Fibroblast of the aortic adventitia (primary cell): ENCODE measurements around the gene ADAMTSL1. TPM values are rescaled to one million over a fixed set of nuclear protein-coding genes. Genes with fewer than 3 reads are reported as not detected.

ENCODE experiments used
- DNase-seq: peaks from one replicate; pipeline ENCODE4 v3.0.0-alpha.2; 2010; ENCODE audit warnings: low read depth
- H3K4me3 ChIP-seq: 2 replicates; pipeline ENCODE4 v1.5.1; 2011; ENCODE audit warnings: low read depth, mild to moderate bottlenecking, control low read depth, low read length, moderate library complexity
- total RNA-seq: library from RNA; depleted of rRNA; stranded (reverse); fragments of >200 nt; gene quantifications from 2 replicates; pipeline ENCODE4 v1.2.3, GENCODE V29; 2012; ENCODE audit warnings: low replicate concordance
- TF ChIP-seq, protein P1 (sequence below): IDR thresholded peaks from 2 replicates; pipeline ENCODE4 v1.5.1; 2011; ENCODE audit warnings: mild to moderate bottlenecking, low read length, control low read depth, inconsistent platforms; ENCODE audit not compliant: insufficient read depth

Gene ADAMTSL1
- total RNA-seq, 1 donor: 179 TPM

DNA sequence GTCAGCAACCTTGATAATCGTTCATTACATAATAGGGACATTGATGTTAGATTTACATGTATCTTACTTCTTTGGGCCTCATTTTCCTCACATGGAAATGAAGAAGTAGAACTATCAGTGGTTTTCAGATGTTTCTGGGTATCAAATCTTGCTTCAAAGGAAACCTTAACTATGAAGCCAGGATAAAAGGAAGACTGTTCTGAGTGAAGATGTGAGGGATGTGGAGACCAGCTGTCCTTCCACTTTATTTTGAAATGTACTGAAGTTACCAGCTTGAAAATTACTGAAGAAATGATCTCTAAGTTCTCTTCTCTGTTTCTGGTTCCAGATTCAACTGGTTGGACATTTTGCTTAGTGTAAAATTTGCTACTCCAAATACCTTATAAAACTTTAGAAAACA, 186.0 kb downstream of the ADAMTSL1 start:
- TF ChIP-seq, protein P1, sequence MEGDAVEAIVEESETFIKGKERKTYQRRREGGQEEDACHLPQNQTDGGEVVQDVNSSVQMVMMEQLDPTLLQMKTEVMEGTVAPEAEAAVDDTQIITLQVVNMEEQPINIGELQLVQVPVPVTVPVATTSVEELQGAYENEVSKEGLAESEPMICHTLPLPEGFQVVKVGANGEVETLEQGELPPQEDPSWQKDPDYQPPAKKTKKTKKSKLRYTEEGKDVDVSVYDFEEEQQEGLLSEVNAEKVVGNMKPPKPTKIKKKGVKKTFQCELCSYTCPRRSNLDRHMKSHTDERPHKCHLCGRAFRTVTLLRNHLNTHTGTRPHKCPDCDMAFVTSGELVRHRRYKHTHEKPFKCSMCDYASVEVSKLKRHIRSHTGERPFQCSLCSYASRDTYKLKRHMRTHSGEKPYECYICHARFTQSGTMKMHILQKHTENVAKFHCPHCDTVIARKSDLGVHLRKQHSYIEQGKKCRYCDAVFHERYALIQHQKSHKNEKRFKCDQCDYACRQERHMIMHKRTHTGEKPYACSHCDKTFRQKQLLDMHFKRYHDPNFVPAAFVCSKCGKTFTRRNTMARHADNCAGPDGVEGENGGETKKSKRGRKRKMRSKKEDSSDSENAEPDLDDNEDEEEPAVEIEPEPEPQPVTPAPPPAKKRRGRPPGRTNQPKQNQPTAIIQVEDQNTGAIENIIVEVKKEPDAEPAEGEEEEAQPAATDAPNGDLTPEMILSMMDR: no peak
- no peak for DNase-seq
- no peak overlapping the region for H3K4me3 ChIP-seq

DNA sequence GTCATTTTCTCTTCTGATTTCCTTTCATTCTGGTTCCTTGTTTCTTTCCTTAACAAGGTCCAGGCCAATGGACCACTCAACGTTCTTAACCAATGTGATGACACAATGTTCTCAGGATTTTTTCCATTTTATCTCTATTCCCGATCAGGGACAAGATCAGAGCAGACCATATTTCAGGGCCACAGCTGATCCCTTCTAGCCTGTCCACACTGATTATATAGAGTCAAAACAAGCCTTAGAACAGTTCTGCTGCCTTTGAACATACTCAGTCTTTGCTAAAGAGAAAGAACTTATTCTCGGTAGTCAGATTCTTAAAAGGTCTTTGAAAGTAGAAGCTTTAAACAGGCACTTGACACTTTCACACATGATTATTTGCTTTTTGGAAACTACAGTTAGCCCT, 188.4 kb downstream of the ADAMTSL1 start:
- TF ChIP-seq, protein P1: no peak
- H3K4me3 ChIP-seq: no peak overlapping the region
- no peak for DNase-seq

DNA sequence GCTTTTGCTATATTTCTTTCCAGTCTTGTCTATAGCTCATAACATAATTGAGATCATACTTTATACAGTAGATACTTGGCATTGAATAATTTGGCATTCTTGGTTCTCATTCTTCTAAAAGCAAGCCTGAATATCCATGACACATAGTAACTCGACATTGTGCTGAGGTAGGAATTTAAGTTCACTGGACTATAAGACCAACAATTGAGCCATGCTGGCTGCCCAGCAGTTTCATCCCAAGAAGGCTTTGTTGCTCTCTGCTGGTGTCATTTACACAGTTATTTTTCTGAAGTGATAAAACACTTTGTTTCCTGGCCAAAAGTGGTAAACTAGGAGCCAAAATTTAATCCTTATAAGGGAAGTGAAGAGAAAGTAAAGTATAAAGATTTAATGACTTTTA, 192.0 kb downstream of the ADAMTSL1 start:
- H3K4me3 ChIP-seq: no peak overlapping the region
- peak; percentile 73 for DNase-seq
- TF ChIP-seq, protein P1: no peak

DNA sequence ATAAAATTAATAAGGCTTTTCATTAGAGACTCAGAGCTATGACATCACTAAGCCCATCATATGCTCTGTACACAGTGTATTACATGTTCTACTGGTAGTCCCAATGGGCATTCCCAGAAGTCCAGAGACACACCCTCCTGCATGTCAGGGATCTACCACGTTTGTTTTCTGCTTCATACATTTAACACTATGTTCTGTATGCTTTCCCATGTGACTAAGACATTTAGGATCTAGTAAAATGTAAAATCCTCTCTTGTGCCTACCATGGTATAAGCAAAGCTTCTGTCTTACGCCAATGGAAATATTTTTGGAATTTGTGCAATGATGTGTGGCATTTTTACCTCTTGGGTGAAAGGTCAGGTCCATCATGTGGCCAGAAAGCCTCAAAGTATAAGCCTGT, 192.4 kb downstream of the ADAMTSL1 start:
- DNase-seq: peak; percentile 47
- TF ChIP-seq, protein P1: no peak
- H3K4me3 ChIP-seq: no peak overlapping the region

DNA sequence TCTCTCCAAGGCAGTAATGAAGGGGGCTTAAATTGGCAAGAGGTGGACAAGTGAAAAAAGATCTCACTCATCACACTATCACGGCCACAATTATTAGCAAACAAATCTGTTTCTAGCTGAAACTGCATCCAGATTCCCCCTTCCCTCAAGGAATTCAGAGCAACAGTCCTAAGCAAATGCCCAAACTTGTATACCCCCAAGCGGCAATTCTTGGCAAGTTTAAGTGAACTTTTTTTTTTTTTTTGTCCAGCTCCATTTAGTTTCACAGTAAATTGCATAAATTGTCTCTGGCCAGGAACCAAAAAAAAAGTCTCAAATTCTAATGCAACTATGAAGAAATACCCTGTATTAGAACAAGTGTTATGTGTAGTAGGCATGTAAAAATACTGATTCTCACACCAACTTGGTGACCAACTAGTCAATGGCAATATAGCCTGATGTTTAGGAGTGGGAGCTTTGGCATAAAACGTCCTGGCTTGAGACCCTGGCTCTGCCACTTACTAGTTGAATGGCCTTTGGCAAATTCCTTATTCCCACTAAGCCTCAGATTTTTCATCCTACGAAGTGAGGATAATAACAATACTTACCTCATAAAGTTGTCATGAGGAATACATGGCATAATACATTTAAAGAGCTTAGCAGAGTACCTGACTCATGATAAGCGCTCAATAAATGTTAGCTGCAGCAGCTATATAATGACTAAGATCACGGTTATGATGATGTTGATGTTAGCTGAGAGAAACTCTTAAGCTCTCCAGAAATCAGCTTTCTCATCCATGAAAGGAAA, 193.2 kb downstream of the ADAMTSL1 start:
- DNase-seq: peak; percentile 81
- no peak overlapping the region for H3K4me3 ChIP-seq
- TF ChIP-seq, protein P1: no peak

DNA sequence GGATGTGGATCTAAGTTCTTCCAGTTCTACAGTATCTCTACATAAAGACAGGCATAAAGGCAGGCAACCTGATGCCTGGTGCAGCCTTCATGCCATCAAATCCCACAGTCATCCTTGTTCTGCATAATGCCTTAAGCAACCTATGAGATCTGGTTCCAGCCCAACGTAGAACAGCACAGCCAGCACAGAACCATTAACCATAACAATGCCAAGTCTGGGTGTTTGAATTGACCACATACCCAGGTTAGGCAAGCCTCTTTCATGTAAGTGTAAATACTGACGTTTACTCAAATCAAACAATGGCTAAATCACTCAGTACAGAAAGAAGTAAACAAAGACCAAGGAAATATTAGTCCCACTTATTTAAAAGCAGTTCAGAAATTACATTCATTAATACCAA, 195.0 kb downstream of the ADAMTSL1 start:
- TF ChIP-seq, protein P1: no peak
- DNase-seq: no peak
- no peak overlapping the region for H3K4me3 ChIP-seq

DNA sequence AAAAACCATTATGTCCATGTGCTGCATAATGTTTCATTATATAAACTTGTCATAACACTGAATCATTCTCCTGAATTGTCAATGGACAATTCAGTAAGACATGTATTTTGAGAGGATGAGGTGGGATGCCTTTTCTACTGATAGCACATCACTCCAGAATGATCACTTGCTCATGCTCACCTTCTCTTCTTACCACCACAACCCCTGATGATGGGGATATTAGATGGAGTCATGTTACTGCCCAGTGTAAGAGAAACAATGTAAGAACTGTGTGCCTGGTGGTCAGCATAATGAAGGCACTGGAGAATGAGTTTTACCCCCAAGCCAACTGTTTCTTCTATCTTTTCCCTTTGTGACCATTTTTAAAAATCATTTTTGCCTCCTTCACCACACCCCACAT, 198.8 kb downstream of the ADAMTSL1 start:
- DNase-seq: no peak
- H3K4me3 ChIP-seq: no peak overlapping the region
- TF ChIP-seq, protein P1: no peak
